Measurements from ENCODE around the gene TEKT1. TPM values are rescaled to one million over a fixed set of nuclear protein-coding genes. Genes with fewer than 3 reads are reported as not detected.

TEKT1 gene
- total RNA-seq, 2 donors from 2014 or later, result not detected

DNA sequence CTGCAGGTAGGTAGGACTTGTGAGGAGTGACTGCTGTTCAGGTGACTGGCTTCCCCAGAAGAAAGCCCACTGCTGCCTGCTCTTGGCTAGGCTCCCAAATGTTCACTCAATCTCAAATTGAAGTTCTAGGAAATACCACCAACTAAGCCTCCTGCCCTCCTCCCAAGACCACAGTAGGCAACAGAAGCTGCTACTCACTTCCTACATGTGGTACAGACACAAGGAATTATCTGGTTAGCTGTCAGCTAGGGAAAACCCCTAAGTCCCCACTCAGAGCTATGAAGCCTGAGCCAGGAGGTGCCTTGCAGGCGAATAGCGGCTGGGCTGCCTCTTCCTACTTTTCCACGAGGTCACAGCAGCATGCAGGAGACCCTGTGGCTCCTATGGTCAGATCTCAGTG lies 50.6 kb downstream of the TEKT1 start:
- Histone ChIP-seq H3K4me1 (ENCODE audit: control insufficient read depth, insufficient read depth, low read length) (no peaks in the 10 kb centered on the region), H3K27ac (ENCODE audit: low read depth, low read length) (no peak overlapping the region), H3K4me3 (ENCODE audit: low read length) (no peak overlapping the region), H3K9me3 (ENCODE audit: control insufficient read depth, low read length) (no peaks in the 10 kb centered on the region), H3K9ac (ENCODE audit: extremely low read depth, low read length, poor library complexity, severe bottlenecking) (no peak overlapping the region), H3K27me3 (ENCODE audit: control insufficient read depth, insufficient read depth, low read length, poor library complexity, severe bottlenecking) (peaks cover 76% of the 10 kb centered on the region), H3K36me3 (ENCODE audit: control insufficient read depth, insufficient read depth, low read length) (no peaks in the 10 kb centered on the region)
- H3K4me3 Mint-ChIP-seq, result no peak overlapping the region
- no peaks in the 10 kb centered on the region for H3K4me1 Mint-ChIP-seq
- DNase-seq, result no peak
- H3K36me3 Mint-ChIP-seq (ENCODE audit: low read depth), result no peaks in the 10 kb centered on the region
- H3K27ac Mint-ChIP-seq, result no peak overlapping the region
- H3K27me3 Mint-ChIP-seq (ENCODE audit: insufficient read depth), result peaks cover 89% of the 10 kb centered on the region
- 85 to 88% methylated on average over 3 of the region's 3 CpGs for WGBS, 2 experiments (ENCODE audit: insufficient coverage in 1 of 2, insufficient read length in 1 of 2)
- no peak for TF ChIP-seq CTCF (conservative IDR thresholded peaks at IDR 0.05)
- H3K9me3 Mint-ChIP-seq, result no peaks in the 10 kb centered on the region

GRCh38 chr17:6780001-6780400 lies 51.5 kb downstream of the TEKT1 start:
- Mint-ChIP-seq H3K4me1 (no peaks in the 10 kb centered on the region), H3K27me3 (ENCODE audit: insufficient read depth) (peaks cover 90% of the 10 kb centered on the region), H3K9me3 (peaks cover under 1% of the 10 kb centered on the region), H3K36me3 (ENCODE audit: low read depth) (no peaks in the 10 kb centered on the region), H3K4me3 (no peak overlapping the region), H3K27ac (no peak overlapping the region)
- Histone ChIP-seq H3K4me1 (ENCODE audit: control insufficient read depth, insufficient read depth, low read length) (no peaks in the 10 kb centered on the region), H3K4me3 (ENCODE audit: low read length) (no peak overlapping the region), H3K9ac (ENCODE audit: extremely low read depth, low read length, poor library complexity, severe bottlenecking) (no peak overlapping the region), H3K9me3 (ENCODE audit: control insufficient read depth, low read length) (peaks cover 1% of the 10 kb centered on the region), H3K27me3 (ENCODE audit: control insufficient read depth, insufficient read depth, low read length, poor library complexity, severe bottlenecking) (peaks cover 81% of the 10 kb centered on the region), H3K27ac (ENCODE audit: low read depth, low read length) (no peak overlapping the region), H3K36me3 (ENCODE audit: control insufficient read depth, insufficient read depth, low read length) (no peaks in the 10 kb centered on the region)
- TF ChIP-seq CTCF (conservative IDR thresholded peaks at IDR 0.05), result no peak
- no peak for DNase-seq
- 80 to 87% methylated on average over 7 to 8 of the region's 8 CpGs for WGBS, 2 experiments (ENCODE audit: insufficient coverage in 1 of 2, insufficient read length in 1 of 2)

DNA sequence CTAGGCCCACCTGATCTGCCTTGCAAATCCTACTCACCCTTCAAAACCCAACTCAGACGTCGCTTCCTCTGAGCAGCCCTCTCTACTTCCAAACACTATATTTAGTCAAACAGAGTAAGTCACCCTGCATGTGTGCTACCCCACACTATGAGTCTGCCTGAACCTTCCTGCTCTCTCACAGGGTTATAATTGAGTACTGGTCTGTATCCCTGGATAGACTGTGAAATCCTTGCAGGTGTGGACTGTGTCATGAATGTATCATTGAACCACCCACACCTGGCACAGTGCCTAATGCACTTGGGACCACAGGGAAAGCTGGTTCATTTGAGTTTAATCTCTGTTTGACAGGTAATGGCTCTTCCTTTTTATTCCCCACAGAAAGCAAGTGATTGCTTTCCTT lies 52.1 kb downstream of the TEKT1 start:
- peaks cover 92% of the 10 kb centered on the region for H3K27me3 Mint-ChIP-seq (ENCODE audit: insufficient read depth)
- no peaks in the 10 kb centered on the region for H3K4me1 Mint-ChIP-seq
- peaks cover 4% of the 10 kb centered on the region for H3K9me3 Mint-ChIP-seq

More for the DNA sequence above, 52.1 kb downstream of the TEKT1 start:
- no peak overlapping the region for H3K9ac ChIP-seq (ENCODE audit: extremely low read depth, low read length, poor library complexity, severe bottlenecking)
- DNase-seq, result no peak
- no peaks in the 10 kb centered on the region for H3K4me1 ChIP-seq (ENCODE audit: control insufficient read depth, insufficient read depth, low read length)
- Mint-ChIP-seq H3K36me3 (ENCODE audit: low read depth) (no peaks in the 10 kb centered on the region), H3K27ac (no peak overlapping the region), H3K4me3 (no peak overlapping the region)
- H3K27ac ChIP-seq (ENCODE audit: low read depth, low read length), result no peak overlapping the region
- H3K27me3 ChIP-seq (ENCODE audit: control insufficient read depth, insufficient read depth, low read length, poor library complexity, severe bottlenecking), result peaks cover 87% of the 10 kb centered on the region
- 80% methylated on average over 2 of the region's 2 CpGs; no CpG with 5 or more reads in 1 of the 2 experiments for WGBS, 2 experiments (ENCODE audit: insufficient coverage in 1 of 2, insufficient read length in 1 of 2)
- no peaks in the 10 kb centered on the region for H3K36me3 ChIP-seq (ENCODE audit: control insufficient read depth, insufficient read depth, low read length)
- H3K9me3 ChIP-seq (ENCODE audit: control insufficient read depth, low read length), result peaks cover 7% of the 10 kb centered on the region
- no peak overlapping the region for H3K4me3 ChIP-seq (ENCODE audit: low read length)
- TF ChIP-seq CTCF (conservative IDR thresholded peaks at IDR 0.05), result no peak

Data from endodermal cell (in vitro differentiated cells).